CD4-positive, alpha-beta T cell treated with Interferon gamma for 1 hour (primary cell): ENCODE data around the gene ABCD4.
"Not testable (repeated sequence)": the region's sequence is repeated elsewhere in the genome, so short reads cannot be mapped to it uniquely, and the experiment has no call there.

Experiments
- DNase-seq: peaks from one replicate; pipeline ENCODE4 v3.0.0-alpha.2; 2020

The ABCD4 gene

GRCh38 chr14:74301594-74302151, 1.1 kb downstream of the ABCD4 start:
- no peak for DNase-seq

DNA sequence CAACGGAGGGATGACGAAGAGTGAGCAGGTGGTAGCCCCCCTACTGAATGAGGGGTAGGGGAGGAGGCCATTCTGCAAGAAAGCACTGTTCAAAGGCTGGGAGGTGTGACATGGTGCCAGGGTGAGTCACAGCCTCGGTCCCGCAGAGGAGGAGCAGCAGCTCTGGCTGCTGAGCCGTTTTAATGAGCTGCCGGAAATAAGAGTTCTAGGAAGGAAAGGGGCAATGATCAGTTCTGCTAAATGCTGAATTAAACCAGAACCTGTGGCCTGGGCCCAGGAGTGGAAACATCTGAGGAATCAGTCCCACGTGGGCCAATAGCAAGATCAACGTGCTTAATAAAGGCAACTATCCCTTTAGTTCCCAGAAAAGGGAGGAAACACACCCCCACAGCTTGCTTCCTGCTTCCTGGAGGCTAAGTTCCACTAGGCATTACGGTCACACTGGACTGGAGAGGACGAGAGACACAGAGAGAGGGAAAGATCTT, 3.6 kb downstream of the ABCD4 start:
- no peak for DNase-seq

DNA sequence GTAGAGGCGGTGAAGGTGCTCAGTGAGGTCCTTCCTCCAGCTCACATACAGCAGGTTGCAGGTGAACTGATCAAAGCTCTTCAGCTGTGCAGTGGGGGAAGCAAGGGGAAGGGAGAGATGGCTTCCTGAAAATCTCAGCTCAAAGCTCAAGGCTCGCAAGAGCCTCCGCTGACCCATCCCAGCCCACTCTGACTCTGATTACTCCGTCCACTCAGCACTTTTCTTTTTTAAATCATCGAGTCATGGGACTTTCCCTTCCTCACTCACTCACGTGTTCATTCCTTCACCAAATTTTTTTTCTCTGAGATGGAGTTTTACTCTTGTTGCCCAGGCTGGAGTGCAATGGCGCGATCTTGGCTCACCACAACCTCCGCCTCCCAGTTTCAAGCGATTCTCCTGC, 4.7 kb downstream of the ABCD4 start:
- DNase-seq = no peak

DNA sequence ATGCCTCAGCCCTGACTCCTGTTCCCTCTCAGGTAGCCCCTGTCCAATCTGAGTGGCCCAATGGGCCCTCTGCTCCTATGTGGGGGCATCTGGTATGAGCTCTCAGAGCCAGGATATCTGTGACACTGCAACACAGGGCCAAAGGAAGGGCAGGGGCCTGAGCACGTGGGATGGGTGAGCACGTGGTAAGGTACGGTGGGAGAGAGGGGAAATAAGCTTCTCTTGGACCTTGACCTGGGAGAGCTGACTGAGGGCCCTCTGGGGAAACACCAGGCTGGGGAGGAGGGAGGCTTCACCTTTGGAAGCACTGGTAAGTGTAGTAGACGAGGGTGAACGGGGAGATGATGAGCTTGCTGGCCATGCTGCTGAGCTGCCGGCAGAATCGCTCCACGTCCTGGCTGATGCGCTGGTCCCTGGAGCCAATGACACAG, 6.7 kb downstream of the ABCD4 start:
- DNase-seq = no peak

DNA sequence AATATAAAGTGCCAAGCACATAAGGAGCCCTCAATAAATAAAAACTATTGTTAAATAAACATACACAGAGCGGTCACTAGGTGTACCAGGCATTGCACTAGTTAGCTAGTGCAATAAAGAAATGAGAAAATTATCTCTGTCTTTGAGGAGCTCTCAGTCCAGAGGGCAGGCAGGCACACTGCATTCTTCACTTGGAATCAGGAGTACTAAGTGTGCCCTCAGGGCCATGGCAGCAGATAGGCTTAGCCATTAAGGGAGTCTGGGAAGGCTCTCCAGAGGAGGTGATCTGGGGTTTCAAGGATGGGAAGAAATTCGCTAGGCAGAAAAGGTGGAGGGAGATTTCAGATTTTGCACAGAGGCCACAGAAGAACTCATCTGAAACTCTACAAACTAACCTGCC, 9.1 kb downstream of the ABCD4 start:
- no peak for DNase-seq

GRCh38 chr14:74292061-74292460, 10.7 kb downstream of the ABCD4 start:
- no peak for DNase-seq

DNA sequence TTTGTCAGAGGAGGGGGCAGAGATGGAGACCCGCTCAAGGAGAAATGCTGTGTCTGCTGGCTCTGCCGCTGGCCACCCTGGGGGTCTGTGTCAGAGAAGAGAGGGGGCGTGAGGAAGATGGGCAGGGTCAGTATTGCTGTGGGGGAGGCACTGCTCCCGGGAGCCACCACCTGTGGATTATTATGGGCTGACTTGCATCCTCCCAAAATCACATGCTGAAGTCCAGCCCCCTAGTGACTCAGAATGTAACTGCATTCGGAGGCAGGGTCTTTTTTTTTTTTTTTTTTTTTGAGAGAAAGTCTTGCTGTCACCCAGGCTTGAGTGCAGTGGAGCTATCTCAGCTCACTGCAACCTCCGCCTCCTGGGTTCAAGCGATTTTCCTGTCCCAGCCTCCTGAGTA, 12.3 kb downstream of the ABCD4 start:
- no peak for DNase-seq

GRCh38 chr14:74289801-74290200, 12.9 kb downstream of the ABCD4 start:
- DNase-seq = no peak

- no peak for DNase-seq
Measured at GRCh38 chr14:74286736-74287135, 16.0 kb downstream of the ABCD4 start.

- no peak for DNase-seq
Measured at GRCh38 chr14:74281069-74281468, 21.7 kb downstream of the ABCD4 start.

DNA sequence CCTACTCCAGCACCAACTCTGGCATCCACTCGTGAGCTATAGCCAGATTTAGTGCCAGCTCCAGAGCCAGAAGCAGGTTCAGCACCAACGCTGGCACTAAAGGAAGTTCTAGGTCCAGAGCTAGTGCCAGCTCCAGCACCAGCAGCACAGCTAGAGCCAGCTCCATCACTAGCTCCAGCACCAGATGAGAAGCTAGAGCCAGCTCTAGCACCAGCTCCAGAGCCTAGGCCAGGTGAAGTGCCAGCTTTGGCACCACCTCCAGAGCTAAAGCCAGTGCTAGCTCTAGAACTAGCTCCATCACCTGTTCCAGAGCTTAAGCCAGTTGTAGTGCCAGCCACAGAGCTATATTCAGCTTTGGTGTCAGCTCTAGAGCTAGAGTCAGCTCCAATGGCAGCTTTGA, 24.7 kb downstream of the ABCD4 start:
- DNase-seq = no peak

DNA sequence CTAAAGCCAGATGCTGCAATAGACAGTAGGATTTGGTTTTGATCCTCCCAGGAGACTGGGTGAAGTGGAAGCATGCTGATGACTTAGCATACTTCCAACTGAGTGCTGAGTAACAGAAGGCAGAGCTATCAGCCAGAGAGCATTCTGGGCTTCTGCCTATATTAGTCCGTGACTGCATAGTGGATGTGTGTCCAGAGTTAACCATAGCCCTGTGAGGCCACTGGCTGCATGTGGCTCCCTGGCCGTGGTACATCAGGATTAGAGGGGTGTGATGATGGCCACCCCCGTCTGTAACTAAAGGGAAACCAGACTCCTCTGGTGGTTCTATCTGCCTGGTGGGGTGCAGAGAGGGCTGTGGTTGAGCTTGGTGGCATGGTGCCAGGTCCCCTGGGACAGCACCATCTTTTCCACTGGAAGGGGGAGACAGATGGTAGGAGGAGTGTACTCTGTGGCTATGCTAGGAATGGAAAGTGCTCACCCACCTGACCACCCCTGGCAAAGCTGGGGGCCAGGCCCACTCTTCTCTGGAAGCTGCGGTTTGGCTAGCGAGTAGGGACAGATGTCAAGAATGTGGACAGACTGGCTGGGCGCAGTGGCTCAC, 27.4 kb downstream of the ABCD4 start:
- no peak for DNase-seq

DNA sequence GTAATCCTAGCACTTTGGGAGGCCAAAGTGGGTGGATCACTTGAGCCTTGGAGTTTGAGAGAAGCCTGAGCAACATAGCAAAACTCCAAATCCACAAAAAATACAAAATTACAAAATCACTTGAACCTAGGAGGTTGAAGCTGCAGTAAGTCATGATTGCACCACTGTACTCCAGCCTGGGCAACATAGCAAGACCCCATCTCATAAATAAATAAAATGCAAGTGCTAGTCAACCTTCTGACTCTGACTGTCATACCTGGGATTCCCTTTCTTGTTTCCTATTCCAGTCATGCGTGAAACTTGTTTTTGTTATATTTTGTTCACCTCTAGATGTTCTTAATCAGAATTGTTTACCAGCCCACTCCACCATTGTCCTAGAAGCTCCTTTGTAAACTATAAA, 31.4 kb downstream of the ABCD4 start:
- DNase-seq = no peak

- not testable (repeated sequence) for DNase-seq
Measured at GRCh38 chr14:74270382-74271177, 32.2 kb downstream of the ABCD4 start.

- DNase-seq = no peak
Measured at GRCh38 chr14:74267588-74267987, 35.1 kb downstream of the ABCD4 start.

GRCh38 chr14:74265301-74265965, 37.3 kb downstream of the ABCD4 start:
- no peak for DNase-seq

- DNase-seq = no peak
Measured at GRCh38 chr14:74263921-74264320, 38.8 kb downstream of the ABCD4 start.

DNA sequence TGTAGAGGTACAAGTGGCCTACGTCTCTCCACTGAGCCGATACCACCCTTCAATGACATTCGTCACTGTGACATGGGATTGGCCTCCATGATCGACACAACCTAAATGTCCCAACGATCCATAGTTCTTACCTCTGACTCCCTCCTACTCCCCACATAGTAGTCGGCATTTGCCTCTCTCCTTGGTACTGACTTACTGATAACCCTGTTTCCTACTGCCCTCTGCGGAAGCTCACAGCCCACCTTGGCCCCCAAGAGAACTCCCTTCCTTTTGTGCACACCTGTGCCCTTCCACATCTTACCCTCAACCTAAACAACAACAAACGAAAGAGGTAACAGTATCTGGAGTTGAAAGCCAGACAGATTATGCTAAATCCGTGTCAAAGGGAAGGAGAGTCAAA, 39.6 kb downstream of the ABCD4 start:
- DNase-seq = no peak

GRCh38 chr14:74262076-74262475, 40.7 kb downstream of the ABCD4 start:
- DNase-seq = no peak

- DNase-seq = no peak
Measured at GRCh38 chr14:74261288-74261687, 41.4 kb downstream of the ABCD4 start.

DNA sequence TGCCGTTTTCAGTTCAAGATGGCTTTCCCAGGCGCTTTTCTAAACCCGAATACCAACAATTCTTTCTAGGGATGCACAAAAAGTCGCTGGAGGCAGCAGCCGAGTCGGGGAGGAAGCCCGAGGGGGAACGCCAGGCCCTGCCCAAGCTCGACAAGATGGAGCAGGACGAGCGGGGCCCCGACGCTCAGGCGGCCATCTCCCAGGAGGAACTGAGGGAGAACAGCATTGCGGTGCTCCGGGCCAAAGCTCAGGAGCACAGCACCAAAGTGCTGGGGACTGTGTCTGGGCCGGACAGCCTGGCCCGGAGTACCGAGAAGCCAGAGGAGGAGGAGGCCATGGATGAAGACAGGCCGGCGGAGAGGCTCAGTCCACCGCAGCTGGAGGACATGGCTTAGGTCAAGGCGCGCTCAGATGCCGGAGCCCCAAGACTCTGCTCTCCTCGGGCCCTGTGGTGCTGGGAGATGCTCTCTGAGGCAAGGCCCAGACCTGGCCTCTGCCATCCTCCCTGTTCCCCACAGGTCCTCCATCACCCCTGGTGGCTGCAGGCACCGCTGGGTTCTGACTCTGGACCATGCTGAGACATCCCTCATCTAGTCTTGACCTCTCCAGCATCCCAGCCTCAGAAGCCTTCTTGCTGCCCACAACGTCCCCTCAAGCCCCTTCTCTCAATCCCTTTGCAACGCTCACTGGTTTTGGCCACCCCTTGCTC, 42.1 kb downstream of the ABCD4 start:
- no peak for DNase-seq

GRCh38 chr14:74259513-74259912, 43.2 kb downstream of the ABCD4 start:
- no peak for DNase-seq

- DNase-seq = no peak
Measured at GRCh38 chr14:74258764-74259035, 44.0 kb downstream of the ABCD4 start.
